ENCODE data around the gene SERTAD2. TPM values are rescaled to one million over a fixed set of nuclear protein-coding genes. Genes with fewer than 3 reads are reported as not detected.

The SERTAD2 gene
- total RNA-seq, 2 donors from 2014 or later = 11.2 to 20.7 TPM

DNA sequence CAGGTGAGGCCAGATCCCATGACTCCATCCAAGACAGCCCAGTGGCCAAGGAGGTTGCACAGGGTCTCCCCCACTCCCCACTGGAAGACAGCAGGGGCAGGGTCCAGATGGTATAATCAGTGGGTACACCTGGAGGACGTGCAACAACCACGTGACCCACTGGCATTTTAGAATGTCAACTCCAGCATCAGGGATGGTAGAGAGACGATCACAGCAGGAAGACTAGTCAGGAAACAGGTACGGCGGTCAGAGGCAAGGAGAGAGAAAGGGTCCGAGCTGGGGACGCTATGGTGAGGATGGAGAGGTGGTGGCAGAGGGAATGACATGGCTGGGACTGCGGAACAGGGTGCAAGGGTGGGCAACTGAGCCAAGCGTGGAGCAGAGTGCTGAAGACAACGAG lies 23.0 kb downstream of the SERTAD2 start:
- Histone ChIP-seq H3K27me3 (no peaks in the 10 kb centered on the region), H3K36me3 (peaks cover 7% of the 10 kb centered on the region), H3K9ac (ENCODE audit: low read depth in 2 of 2, low read length in 2 of 2) (no peak overlapping the region), H3K9me3 (no peaks in the 10 kb centered on the region), H3K27ac (no peak overlapping the region), H3K4me3 (no peak overlapping the region), H3K4me1 (no peaks in the 10 kb centered on the region)
- no peak for DNase-seq
- TF ChIP-seq, protein P1, sequence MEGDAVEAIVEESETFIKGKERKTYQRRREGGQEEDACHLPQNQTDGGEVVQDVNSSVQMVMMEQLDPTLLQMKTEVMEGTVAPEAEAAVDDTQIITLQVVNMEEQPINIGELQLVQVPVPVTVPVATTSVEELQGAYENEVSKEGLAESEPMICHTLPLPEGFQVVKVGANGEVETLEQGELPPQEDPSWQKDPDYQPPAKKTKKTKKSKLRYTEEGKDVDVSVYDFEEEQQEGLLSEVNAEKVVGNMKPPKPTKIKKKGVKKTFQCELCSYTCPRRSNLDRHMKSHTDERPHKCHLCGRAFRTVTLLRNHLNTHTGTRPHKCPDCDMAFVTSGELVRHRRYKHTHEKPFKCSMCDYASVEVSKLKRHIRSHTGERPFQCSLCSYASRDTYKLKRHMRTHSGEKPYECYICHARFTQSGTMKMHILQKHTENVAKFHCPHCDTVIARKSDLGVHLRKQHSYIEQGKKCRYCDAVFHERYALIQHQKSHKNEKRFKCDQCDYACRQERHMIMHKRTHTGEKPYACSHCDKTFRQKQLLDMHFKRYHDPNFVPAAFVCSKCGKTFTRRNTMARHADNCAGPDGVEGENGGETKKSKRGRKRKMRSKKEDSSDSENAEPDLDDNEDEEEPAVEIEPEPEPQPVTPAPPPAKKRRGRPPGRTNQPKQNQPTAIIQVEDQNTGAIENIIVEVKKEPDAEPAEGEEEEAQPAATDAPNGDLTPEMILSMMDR (IDR thresholded peaks at IDR 0.05) = no peak
- intact Hi-C loops (cut with DNase I) = no loop called here

DNA sequence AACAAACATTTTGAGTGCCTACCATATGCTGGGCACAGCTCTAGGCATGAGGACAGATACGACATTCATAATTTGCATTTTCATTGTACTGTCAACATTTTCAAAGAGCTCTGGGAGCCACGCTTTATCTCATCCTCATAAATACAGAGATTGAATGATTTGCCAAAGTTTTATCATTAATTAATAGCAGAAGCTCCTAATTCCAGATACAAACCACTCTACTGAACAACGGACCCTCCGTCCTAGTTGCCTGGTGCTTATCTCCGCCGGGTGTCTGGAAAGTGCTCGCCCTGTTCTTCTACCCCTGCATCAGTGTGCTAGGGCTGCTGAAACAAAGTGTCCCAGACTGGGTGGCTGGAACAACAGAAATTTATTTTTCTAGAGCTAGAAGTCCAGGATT lies 23.8 kb downstream of the SERTAD2 start:
- Histone ChIP-seq H3K9me3 (no peaks in the 10 kb centered on the region), H3K27me3 (no peaks in the 10 kb centered on the region), H3K27ac (no peak overlapping the region), H3K36me3 (peaks cover under 1% of the 10 kb centered on the region), H3K4me3 (no peak overlapping the region), H3K9ac (ENCODE audit: low read depth in 2 of 2, low read length in 2 of 2) (no peak overlapping the region), H3K4me1 (no peaks in the 10 kb centered on the region)
- intact Hi-C loops (cut with DNase I) = no loop called here
- no peak for DNase-seq
- TF ChIP-seq, protein P1 (IDR thresholded peaks at IDR 0.05) = no peak

DNA sequence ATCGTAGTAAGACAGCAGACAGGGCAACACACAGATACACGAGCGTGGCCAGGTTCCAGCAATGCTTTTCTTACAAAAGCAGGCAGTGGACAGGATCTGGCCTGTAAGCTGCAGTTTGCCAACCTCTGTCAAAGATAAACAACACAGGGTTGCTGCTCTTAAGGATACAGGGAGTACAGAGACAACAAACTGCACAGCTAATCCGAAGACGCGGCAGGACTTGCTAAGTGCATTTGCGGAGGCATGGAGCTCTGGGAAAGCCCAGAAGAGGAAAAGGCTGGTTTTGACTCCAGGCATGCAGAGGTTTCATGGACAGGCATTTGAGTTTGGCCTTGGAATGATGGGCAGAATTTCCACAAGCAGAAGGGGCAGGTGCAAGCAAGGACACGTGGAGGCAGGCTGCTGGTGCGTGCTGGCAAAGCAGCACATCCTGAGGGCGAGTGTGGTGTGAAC lies 24.4 kb downstream of the SERTAD2 start:
- intact Hi-C loops (cut with DNase I) = no loop called here
- Histone ChIP-seq H3K27ac (no peak overlapping the region), H3K27me3 (no peaks in the 10 kb centered on the region), H3K4me3 (no peak overlapping the region), H3K9me3 (no peaks in the 10 kb centered on the region), H3K36me3 (no peaks in the 10 kb centered on the region), H3K9ac (ENCODE audit: low read depth in 2 of 2, low read length in 2 of 2) (no peak overlapping the region), H3K4me1 (no peaks in the 10 kb centered on the region)
- TF ChIP-seq, protein P1 (IDR thresholded peaks at IDR 0.05) = no peak
- DNase-seq = no peak

DNA sequence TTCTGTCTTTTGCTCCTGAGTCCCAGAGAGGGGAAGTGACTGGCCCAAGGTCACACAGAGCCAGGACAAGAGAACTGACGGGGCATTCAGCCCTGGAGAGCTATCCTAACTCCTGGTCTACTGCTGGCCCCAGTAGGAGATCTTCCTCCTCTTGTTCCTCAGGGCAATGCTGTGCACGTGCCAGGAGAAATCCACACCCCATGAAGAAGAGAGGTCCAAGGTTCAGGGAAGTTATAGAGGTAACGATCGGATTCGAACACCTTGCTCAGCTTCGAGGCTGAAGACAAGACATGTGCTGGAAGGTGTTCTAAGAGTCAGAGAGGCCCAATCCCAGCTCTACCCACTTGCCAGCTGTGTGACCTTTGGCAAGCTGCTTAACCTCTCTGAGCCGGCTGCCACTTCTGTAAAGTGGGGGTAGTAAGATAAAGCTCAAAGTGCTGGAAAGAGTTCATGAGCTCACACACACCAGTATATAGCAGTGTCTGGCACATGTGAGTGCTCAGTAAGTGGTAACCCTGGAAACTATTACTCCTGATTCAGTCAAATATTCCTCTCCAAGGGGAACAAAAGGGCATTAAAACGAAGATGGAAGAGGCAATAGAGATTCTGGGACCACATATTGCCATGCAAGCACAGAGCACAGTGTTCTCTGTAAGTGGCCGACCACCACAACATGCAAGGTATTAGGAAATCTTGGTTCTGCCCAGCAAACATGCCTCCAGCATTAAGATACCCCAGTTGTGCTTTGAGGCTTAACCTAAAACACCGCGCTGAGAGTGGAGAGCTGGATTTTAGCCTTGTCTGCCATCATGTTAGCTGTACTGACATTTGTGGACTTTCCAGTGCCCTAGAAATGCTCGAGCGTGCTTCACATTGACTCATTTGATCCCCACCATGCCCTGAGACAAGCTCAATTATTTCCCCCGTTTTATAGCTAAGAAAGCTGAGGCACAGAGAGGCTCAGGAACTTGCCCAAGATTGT lies 25.6 kb downstream of the SERTAD2 start:
- Histone ChIP-seq H3K27ac (no peak overlapping the region), H3K36me3 (no peaks in the 10 kb centered on the region), H3K9ac (ENCODE audit: low read depth in 2 of 2, low read length in 2 of 2) (no peak overlapping the region), H3K4me3 (no peak overlapping the region), H3K4me1 (no peaks in the 10 kb centered on the region), H3K9me3 (no peaks in the 10 kb centered on the region), H3K27me3 (no peaks in the 10 kb centered on the region)
- intact Hi-C loops (cut with DNase I) = no loop called here
- TF ChIP-seq, protein P1 (IDR thresholded peaks at IDR 0.05) = no peak
- DNase-seq = no peak

DNA sequence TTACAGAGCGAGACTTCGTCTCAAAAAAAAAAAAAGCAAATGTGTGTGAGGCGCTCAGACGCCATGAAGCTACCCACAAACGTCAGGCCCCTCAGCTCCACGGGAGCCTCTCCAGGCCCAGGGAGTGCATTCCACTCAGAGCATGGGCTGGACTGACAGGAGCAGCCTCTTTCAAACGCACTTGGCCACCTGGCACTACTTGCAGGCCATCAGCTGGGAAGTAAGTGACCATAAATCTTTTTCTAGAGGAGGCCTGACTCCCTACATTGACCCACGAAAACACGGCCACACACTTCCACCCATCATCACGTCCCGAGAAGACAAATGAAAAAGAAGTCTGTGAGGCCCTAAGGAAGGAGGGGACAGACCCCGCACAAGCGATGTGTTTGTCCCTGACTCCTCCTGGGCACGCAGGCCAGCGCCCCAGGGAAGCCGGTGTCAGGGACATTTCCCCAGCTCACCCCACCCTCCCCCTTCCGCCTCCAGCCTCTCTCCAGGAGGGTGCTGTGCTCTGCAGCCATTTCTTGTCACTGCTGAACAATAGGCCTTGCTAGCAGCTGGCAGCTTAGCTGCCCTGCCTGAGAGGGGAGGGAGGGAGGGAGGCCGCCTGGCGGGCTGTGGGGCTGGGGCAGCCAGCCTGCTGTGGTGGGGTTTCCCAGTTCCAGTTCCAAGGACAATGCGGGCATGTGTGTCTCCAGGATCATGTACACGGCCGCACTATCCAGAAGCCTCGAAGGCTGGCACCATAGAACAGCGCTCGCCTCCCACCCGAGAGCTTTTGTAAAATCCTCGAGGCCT lies 26.6 kb downstream of the SERTAD2 start:
- intact Hi-C loops (cut with DNase I) = no loop called here
- Histone ChIP-seq H3K4me1 (no peaks in the 10 kb centered on the region), H3K4me3 (no peak overlapping the region), H3K9me3 (no peaks in the 10 kb centered on the region), H3K36me3 (no peaks in the 10 kb centered on the region), H3K27ac (no peak overlapping the region), H3K9ac (ENCODE audit: low read depth in 2 of 2, low read length in 2 of 2) (no peak overlapping the region), H3K27me3 (no peaks in the 10 kb centered on the region)
- DNase-seq = no peak
- TF ChIP-seq, protein P1 (IDR thresholded peaks at IDR 0.05) = no peak

Data from colonic mucosa (tissue), 4 donors.